C4-2B (cell line): ENCODE data around the gene CCDC148.

Experiments
- CTCF ChIP-seq: fragments of 450-650 bp; conservative IDR thresholded peaks from 2 replicates; pipeline ENCODE4 v1.5.1; 2017; ENCODE audit warnings: mild to moderate bottlenecking
- ZFX ChIP-seq: fragments of 450-650 bp; IDR thresholded peaks from 2 replicates; pipeline ENCODE4 v1.6.1; 2017

GRCh38 chr2:158457826-158458616, 1.5 kb upstream of the CCDC148 start:
- TF ChIP-seq CTCF, result peak; percentile 58
- no peak for TF ChIP-seq ZFX
